WERI-Rb-1 (cell line): ENCODE data around the gene ANO7.

Source experiments
- DNase-seq: peaks from one replicate; pipeline ENCODE4 v3.0.0-alpha.2; 2020
- H3K27ac ChIP-seq: fragments of 250-450 bp; sonication (Bioruptor Pico); 2 replicates; pipeline ENCODE4 v1.5.1; 2020; ENCODE audit warnings: mild to moderate bottlenecking, moderate library complexity
- H3K27me3 ChIP-seq: fragments of 250-450 bp; sonication (Bioruptor Pico); 2 replicates; pipeline ENCODE4 v1.5.1; 2021; ENCODE audit warnings: mild to moderate bottlenecking, low read depth, moderate library complexity; ENCODE audit not compliant: insufficient read depth, severe bottlenecking
- H3K36me3 ChIP-seq: fragments of 250-450 bp; sonication (Bioruptor Pico); 2 replicates; pipeline ENCODE4 v1.5.1; 2020; ENCODE audit warnings: mild to moderate bottlenecking, moderate library complexity
- H3K4me3 ChIP-seq: 2 replicates; pipeline ENCODE4 v1.5.1; 2011; ENCODE audit warnings: low read depth, mild to moderate bottlenecking, control low read depth, low read length
- H3K9me3 ChIP-seq: fragments of 250-450 bp; sonication (Bioruptor Pico); 2 replicates; pipeline ENCODE4 v1.5.1; 2021; ENCODE audit warnings: mild to moderate bottlenecking, moderate library complexity; ENCODE audit not compliant: severe bottlenecking
- CTCF ChIP-seq: IDR thresholded peaks from 2 replicates; pipeline ENCODE4 v1.5.1; 2011; ENCODE audit warnings: low read depth, mild to moderate bottlenecking, control low read depth, inconsistent platforms, low read length

The ANO7 gene

GRCh38 chr2:241258505-241259280 is 70.2 kb downstream of the ANO7 start:
- Histone ChIP-seq H3K9me3 (no peaks in the 10 kb centered on the region), H3K27me3 (no peaks in the 10 kb centered on the region), H3K36me3 (peaks cover 89% of the 10 kb centered on the region), H3K4me3 (no peak overlapping the region), H3K27ac (peak overlapping the region; percentile 13; the same call in 1 of the 2 replicates)
- DNase-seq, result no peak
- no peak for TF ChIP-seq CTCF

GRCh38 chr2:241260911-241261310 is 72.4 kb downstream of the ANO7 start:
- H3K9me3 ChIP-seq, result no peaks in the 10 kb centered on the region
- no peak for DNase-seq
- H3K27ac ChIP-seq, result no peak overlapping the region; the same call in 1 of the 2 replicates
- H3K27me3 ChIP-seq, result no peaks in the 10 kb centered on the region
- peaks cover 94% of the 10 kb centered on the region for H3K36me3 ChIP-seq
- H3K4me3 ChIP-seq, result no peak overlapping the region
- TF ChIP-seq CTCF, result no peak

GRCh38 chr2:241261628-241262027 is 73.2 kb downstream of the ANO7 start:
- DNase-seq, result no peak
- 0 out of 2 replicates have a peak, but pooled peaks have one; percentile 12 for TF ChIP-seq CTCF
- peaks cover 96% of the 10 kb centered on the region for H3K36me3 ChIP-seq

GRCh38 chr2:241263061-241263460 is 74.6 kb downstream of the ANO7 start:
- no peak for TF ChIP-seq CTCF
- Histone ChIP-seq H3K27ac (no peak overlapping the region), H3K4me3 (no peak overlapping the region), H3K9me3 (no peaks in the 10 kb centered on the region), H3K27me3 (no peaks in the 10 kb centered on the region), H3K36me3 (peaks cover 97% of the 10 kb centered on the region)
- no peak for DNase-seq

More at GRCh38 chr2:241261628-241262027, 73.2 kb downstream of the ANO7 start:
- Histone ChIP-seq H3K9me3 (no peaks in the 10 kb centered on the region), H3K27ac (no peak overlapping the region), H3K4me3 (no peak overlapping the region), H3K27me3 (no peaks in the 10 kb centered on the region)

- DNase-seq, result no peak
- peaks cover 94% of the 10 kb centered on the region for H3K36me3 ChIP-seq
These were observed 77.0 kb downstream of the ANO7 start for GRCh38 chr2:241265506-241265905.

More at GRCh38 chr2:241265506-241265905, 77.0 kb downstream of the ANO7 start:
- H3K9me3 ChIP-seq, result no peaks in the 10 kb centered on the region
- no peak overlapping the region for H3K27ac ChIP-seq
- H3K27me3 ChIP-seq, result no peaks in the 10 kb centered on the region
- no peak for TF ChIP-seq CTCF
- no peak overlapping the region for H3K4me3 ChIP-seq
